ENCODE data around the gene RGS4. TPM values are rescaled to one million over a fixed set of nuclear protein-coding genes. Genes with fewer than 3 reads are reported as not detected.

Gene RGS4
- polyA plus RNA-seq, 3 donors: not detected

GRCh38 chr1:163071405-163072255, 2.5 kb downstream of the RGS4 start:
- 0% methylated on average over 4 of the region's 6 CpGs for WGBS (ENCODE audit: insufficient coverage)
- no peak overlapping the region for H3K4me3 Mint-ChIP-seq

GRCh38 chr1:163072658-163073057, 3.5 kb downstream of the RGS4 start:
- Mint-ChIP-seq H3K4me1 (no peaks in the 10 kb centered on the region), H3K9me3 (peaks cover 0 to 1% (median 0%) of the 10 kb centered on the region in 7 donors), H3K4me3 (no peak overlapping the region), H3K36me3 (no peaks in the 10 kb centered on the region), H3K27ac (no peak overlapping the region), H3K27me3 (ENCODE audit: low read depth in 3 of 3) (peaks cover 16 to 30% (median 23%) of the 10 kb centered on the region in 3 donors)
- Histone ChIP-seq H3K9me3 (replicated peaks in 1 of 2; ENCODE audit: control insufficient read depth in 1 of 2, insufficient read depth in 1 of 2, low read length in 2 of 2) (no peaks in the 10 kb centered on the region), H2AFZ (ENCODE audit: insufficient read depth, low read depth, low read length, poor library complexity, severe bottlenecking) (no peak overlapping the region), H3K36me3 (replicated peaks in 1 of 2; ENCODE audit: control insufficient read depth in 1 of 2, insufficient read depth in 2 of 2, low read length in 2 of 2) (no peaks in the 10 kb centered on the region), H4K20me1 (ENCODE audit: insufficient read depth, low read length) (no peaks in the 10 kb centered on the region), H3K79me2 (ENCODE audit: insufficient read depth, low read length) (no peaks in the 10 kb centered on the region), H3K27me3 (ENCODE audit: control insufficient read depth in 2 of 2, insufficient read depth in 2 of 2, low read length in 2 of 2) (peaks cover 19 to 21% of the 10 kb centered on the region in 2 donors), H3K4me3 (replicated peaks in 1 of 3; ENCODE audit: low read depth in 2 of 3, low read length in 3 of 3) (no peak overlapping the region), H3K27ac (ENCODE audit: low read depth in 1 of 2, low read length in 2 of 2) (no peak overlapping the region), H3K4me2 (replicated peaks; ENCODE audit: extremely low read depth, low read length, poor library complexity, severe bottlenecking) (no peak overlapping the region), H3K9ac (ENCODE audit: insufficient read depth, low read length, poor library complexity, severe bottlenecking) (no peak overlapping the region), H3K4me1 (ENCODE audit: control insufficient read depth in 1 of 2, insufficient read depth in 2 of 2, low read length in 2 of 2) (no peaks in the 10 kb centered on the region)
- TF ChIP-seq CTCF (IDR thresholded peaks at IDR 0.05): no peak
- intact Hi-C loops (cut with micrococcal nuclease): no loop called here
- no CpG with 5 or more reads among the region's 1 CpG for WGBS (ENCODE audit: insufficient coverage)
- DNase-seq: no peak

More at GRCh38 chr1:163071405-163072255, 2.5 kb downstream of the RGS4 start:
- Histone ChIP-seq H3K4me3 (replicated peaks in 1 of 3; ENCODE audit: low read depth in 2 of 3, low read length in 3 of 3) (no peak overlapping the region), H2AFZ (ENCODE audit: insufficient read depth, low read depth, low read length, poor library complexity, severe bottlenecking) (no peak overlapping the region), H3K27me3 (ENCODE audit: control insufficient read depth in 2 of 2, insufficient read depth in 2 of 2, low read length in 2 of 2) (peaks cover 22 to 25% of the 10 kb centered on the region in 2 donors), H3K4me2 (replicated peaks; ENCODE audit: extremely low read depth, low read length, poor library complexity, severe bottlenecking) (no peak overlapping the region), H3K36me3 (replicated peaks in 1 of 2; ENCODE audit: control insufficient read depth in 1 of 2, insufficient read depth in 2 of 2, low read length in 2 of 2) (no peaks in the 10 kb centered on the region), H3K79me2 (ENCODE audit: insufficient read depth, low read length) (no peaks in the 10 kb centered on the region), H3K27ac (ENCODE audit: low read depth in 1 of 2, low read length in 2 of 2) (no peak overlapping the region), H4K20me1 (ENCODE audit: insufficient read depth, low read length) (no peaks in the 10 kb centered on the region), H3K9me3 (replicated peaks in 1 of 2; ENCODE audit: control insufficient read depth in 1 of 2, insufficient read depth in 1 of 2, low read length in 2 of 2) (no peaks in the 10 kb centered on the region), H3K4me1 (ENCODE audit: control insufficient read depth in 1 of 2, insufficient read depth in 2 of 2, low read length in 2 of 2) (no peaks in the 10 kb centered on the region), H3K9ac (ENCODE audit: insufficient read depth, low read length, poor library complexity, severe bottlenecking) (no peak overlapping the region)
- Mint-ChIP-seq H3K4me1 (no peaks in the 10 kb centered on the region), H3K27ac (no peak overlapping the region), H3K27me3 (ENCODE audit: low read depth in 3 of 3) (peaks cover 16 to 32% (median 23%) of the 10 kb centered on the region in 3 donors), H3K36me3 (no peaks in the 10 kb centered on the region), H3K9me3 (no peaks in the 10 kb centered on the region)
- intact Hi-C loops (cut with micrococcal nuclease): no loop called here
- peak; percentile 29 for TF ChIP-seq CTCF (IDR thresholded peaks at IDR 0.05)
- peak in 2 of 3 donors; percentile 1 to 7 for DNase-seq

All from CD14-positive monocyte (primary cell).